Measurements from ENCODE around the gene CMSS1.

Gene CMSS1

GRCh38 chr3:100003609-100004503, 186.2 kb downstream of the CMSS1 start:
- DNase-seq = no peak

DNA sequence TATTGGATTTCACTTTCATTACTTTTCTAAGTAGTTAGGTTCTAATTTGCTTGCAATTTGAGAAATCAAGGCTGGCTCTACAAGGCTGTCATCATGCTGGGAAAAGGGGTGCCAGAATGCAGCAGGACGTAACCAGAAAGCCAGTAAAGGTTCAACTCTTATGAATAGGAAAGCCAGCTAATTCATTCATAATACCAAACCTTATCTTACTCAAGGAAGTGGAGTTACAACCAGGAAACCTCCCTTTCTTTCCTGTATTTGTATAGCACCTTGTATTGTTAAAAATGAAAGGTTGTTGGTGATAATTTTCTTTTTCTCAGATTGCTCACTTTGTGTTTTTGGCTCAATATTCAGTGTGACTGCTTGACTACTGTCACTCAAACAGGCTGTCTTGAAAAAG, 187.3 kb downstream of the CMSS1 start:
- no peak for DNase-seq

DNA sequence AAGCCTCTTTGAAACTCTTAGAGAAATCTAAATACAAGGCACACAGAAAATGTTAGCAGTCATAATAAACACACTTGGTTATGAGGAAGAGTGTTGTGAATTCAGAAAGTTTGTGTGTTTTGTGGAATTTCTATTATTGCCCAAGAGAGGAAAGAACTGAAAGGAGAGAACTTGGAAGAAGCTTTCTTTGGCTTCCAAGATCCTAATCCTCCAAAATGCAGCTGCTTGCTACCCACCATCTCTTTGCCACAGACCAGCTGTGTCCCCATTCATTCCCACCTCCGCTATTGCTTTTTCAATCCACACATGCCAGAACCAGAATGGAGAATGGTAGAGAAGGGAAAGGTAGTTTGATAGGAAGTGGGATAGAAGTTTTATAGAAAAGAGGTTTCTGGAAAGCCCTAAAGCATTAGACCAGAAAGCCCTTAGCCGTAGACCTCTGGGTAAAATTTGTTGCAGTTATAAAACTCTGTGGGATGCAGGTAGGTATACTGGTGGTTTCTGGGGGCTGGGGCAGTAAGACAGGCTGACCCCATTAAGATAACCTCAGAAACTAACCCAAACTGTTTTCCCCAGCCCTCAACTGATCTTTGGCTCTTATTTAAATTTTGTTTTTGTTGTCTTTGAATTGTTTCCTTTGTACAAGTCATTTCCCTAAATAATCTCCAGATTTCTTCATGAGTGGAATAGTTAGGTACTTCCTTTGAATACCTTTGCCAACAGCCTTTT, 188.2 kb downstream of the CMSS1 start:
- DNase-seq = no peak

DNA sequence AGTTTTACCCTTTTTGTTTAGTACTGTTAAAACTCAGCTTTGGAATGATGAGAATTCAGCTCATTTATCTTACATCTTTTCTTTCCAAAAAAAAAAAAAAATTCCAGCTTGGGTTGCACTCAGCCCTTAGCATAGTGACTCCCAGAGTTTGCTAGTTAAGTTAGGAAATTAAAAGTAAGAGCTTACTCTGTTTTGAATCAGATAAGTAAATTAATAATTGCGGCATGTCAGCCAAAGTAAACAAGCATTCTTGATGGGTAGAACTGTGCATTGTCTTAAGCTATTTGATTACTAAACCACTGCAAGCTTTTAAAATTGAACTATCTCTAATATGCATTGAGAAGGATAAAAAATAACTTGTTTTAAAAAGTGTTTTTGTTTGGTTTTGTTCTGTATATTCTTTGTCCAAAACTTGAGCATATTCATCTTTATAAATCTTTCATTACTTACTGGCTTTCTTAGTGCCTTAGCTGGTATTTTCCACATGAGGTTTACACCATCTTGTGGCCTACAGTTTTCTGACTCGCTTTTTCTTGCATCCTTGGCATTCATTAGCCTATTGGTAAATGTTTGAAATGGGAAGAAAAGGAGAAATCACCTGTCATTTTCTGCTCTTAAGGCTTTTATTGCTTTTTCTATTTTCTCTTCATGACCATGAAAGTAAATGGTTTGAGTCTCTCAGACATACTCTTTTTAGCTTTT, 189.1 kb downstream of the CMSS1 start:
- peak; percentile 66 for DNase-seq

DNA sequence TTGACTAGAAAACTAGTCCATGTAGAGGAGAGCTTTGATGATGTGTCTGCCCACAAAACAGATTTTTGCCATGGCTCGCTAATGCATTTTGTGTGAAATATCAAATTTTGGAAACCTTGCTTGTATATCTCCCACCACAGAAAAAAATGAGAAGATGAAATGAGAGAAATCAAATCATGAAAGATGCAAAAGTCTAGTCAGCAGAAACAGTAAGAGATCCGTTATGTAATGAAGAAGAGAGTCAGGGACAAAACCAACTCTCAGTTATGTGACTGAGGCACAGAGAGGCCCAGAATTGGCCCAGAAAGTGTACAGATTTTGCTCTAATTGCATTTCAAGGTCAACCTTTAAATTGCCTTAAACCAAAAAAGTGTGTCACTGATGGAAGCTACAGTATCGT, 189.7 kb downstream of the CMSS1 start:
- DNase-seq = no peak

DNA sequence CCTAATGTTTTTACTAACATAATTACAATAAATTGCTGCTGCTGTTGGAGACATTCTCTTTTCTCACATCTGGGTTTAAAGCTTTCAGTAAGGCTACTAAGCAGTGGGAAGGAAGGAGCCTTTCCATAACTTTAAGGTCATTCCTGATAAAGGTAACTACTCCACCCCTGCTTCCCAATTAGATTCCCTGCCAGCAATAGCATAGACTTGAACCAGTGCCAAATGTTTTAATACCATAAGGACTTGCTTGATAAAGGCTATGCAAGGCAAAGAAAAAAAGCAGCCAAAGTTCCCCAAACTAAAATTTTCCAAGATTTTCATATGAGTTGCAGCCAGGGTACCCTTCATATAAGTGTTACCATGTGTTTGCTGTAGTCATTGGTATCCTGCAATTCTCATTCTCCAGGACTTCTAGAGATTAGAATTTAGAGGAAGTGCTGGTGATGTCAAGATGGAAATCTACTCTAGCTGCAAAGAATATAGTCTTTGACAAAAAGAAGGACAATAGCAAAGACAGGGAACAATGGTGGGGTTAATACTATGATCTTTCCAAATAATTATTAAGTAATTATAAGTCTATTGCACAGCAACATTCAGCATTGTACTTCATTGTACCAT, 190.5 kb downstream of the CMSS1 start:
- no peak for DNase-seq

- DNase-seq = no peak
These were observed 191.8 kb downstream of the CMSS1 start for GRCh38 chr3:100009276-100010086.

- DNase-seq = no peak
These were observed 192.4 kb downstream of the CMSS1 start for GRCh38 chr3:100010087-100010417.

- DNase-seq = no peak
These were observed 201.1 kb downstream of the CMSS1 start for GRCh38 chr3:100018806-100019205.

DNA sequence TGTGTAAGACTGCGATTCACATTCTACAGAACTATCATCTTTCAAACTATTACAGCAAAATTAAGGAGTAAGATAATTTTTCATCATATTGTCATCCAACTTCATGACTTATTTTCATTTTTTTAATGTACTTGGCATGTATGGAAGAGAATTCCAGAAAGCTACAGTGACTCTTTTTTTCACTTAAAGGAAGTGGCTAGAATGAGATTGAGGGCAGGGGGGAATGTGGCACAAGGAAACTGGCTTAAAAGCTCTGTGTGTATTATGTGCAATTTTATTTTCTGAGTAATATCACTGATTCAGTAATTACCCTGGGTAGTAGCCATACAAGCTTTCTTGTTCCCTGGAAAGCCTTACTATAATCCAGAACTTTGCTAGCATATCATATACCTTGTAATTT, 202.1 kb downstream of the CMSS1 start:
- no peak for DNase-seq

DNA sequence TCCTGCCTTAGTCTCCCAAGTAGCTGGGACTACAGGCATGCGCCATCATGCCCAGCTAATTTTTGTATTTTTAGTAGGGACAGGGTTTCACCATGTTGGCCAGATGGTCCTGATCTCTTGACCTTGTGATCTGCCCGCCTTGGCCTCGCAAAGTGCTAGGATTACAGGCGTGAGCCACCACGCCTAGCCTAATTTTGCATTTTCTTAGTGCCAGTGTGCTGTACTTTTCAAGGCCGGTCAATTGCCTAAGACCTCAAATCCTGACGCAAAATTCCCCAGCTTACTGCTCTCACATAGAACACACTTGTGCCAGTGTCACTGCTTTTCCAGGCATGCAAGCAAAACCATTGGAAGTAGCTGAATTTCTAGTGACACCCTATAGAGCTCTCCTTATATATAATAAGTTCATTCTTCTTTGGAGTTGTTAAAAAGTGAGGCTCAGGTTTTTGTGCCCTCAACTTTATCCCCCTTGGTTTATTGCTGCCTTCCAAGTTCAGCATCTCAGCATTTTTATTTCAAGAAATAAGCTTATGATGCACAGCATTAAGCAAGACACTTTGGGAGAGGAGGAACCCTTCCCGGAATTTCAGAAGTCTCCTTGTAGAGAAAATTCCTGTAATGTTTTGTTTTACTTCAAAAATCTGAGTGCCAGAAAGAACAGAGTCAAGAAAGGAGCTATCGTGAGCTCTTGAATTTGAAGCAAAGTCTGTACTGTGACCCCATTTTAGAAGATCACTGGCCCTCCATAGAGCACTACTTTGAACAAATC, 203.4 kb downstream of the CMSS1 start:
- no peak for DNase-seq

DNA sequence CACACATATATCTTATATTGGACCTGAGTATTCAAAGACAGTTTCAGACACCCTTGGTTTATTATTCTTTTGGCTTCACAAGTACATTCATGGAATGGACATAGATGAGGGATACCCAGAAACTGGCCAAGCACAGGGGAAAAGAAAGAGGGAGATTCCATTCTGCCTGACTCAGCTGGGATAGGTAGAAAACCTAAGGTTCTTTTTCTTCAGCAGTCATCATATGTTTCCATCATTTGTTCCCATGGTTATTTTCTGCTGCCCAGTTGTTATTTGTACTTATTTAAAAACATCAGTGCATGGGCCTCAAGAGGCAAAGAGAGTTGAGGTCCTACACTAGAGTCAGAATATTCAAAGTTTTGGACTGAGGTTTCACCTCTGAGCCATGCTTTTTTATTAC, 204.8 kb downstream of the CMSS1 start:
- peak; percentile 39 for DNase-seq

DNA sequence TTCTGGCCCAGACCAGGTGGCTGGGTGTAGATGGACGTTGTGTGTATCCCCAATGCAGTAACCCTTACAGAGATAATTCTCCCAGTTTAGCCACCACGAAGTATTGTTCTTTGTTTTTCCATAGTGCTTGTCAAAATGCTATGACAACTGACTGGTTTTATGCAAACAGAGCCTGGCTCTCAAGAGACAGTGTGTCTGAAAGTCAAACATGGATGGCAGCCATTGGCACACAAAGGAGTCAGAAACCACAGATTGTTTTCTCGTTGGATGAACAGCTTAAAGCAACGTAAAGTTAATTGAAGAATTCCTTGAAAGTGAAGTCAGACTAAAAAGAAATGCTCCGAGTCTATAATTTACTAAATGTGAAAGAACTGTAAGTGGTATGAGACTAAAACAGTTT, 205.5 kb downstream of the CMSS1 start:
- peak; percentile 85 for DNase-seq

DNA sequence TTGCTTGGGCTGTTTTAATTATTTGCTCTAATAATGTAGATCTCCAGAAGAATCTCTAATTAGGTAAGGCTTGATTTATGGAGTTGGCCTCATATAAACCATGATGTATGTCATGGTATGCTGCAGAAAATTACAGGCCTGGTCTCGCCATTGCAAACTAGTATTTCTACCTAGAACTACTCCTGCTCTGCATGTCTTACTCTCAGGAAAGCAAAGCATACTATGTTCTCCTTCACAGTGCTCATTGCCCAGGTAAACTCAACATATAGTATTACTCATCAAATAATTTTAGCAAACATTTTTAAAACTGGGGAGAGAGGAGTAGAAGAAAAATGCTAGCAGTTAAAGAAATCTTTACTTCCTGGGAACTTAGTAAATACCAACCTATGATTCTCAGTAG, 205.9 kb downstream of the CMSS1 start:
- DNase-seq = no peak

GRCh38 chr3:100024520-100025303, 207.1 kb downstream of the CMSS1 start:
- peak; percentile 91 for DNase-seq

DNA sequence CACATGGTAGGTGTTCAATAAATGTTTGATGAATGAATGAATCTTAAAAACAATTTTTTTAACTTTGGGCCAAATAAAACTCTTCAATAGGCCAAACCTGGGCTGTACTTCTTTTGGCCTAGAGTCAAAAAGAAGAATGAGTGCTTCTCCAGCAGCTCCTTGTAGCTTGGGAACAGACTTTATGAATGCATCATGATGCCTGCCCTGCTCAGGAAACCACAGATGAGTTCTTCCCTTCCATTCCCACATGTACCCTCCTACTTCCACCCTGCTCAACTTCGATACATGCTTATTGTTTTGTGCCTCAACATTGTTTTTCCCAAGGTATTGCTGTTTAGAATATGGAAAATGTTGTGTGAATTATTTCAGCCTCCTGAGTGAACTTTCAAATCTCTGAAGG, 209.7 kb downstream of the CMSS1 start:
- DNase-seq = no peak

GRCh38 chr3:100029052-100029451, 211.4 kb downstream of the CMSS1 start:
- DNase-seq = no peak

DNA sequence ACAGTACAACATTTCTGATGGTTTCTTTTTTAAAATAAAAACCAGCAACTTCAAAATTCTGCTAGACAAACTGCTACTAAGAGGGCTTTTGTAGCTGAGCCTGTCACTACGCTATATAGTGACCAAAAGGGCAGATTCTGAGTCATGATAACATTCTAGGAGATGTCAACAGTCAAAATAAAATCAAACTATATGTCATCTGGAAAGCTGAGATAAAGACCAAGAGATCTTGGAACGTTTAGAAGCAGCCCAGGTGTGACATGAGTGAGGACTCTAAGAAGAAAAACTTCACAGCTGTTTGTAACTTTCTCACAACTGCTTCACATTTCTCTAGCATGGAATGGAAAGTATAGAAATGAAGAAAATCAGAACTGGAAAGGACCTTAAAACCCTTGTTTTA, 212.0 kb downstream of the CMSS1 start:
- DNase-seq = no peak

- DNase-seq = peak; percentile 56
These were observed 212.7 kb downstream of the CMSS1 start for GRCh38 chr3:100030346-100030745.

- no peak for DNase-seq
These were observed 213.3 kb downstream of the CMSS1 start for GRCh38 chr3:100030914-100031425.

DNA sequence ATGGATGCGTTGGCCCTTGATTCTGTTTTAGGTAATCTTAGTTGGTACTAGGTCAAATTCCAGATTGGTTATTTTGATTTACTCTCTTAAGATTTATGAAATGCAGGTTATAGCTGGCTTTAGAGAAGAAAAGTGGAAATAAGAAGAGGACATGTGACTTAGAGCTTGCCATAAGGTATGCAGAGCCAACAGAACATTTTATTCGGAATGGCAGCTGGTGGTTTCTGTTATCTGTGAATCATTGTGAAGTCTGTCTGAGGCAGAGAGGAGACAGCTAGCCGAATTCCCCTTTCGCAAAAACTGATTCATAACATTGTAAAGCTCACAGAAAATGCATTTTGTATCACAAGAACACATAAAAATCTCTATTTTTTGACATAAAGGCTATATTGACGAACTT, 214.6 kb downstream of the CMSS1 start:
- peak; percentile 66 for DNase-seq

Data from kidney glomerular epithelial cell (primary cell).